Measurements from ENCODE around the gene EXOC3L1. TPM values are rescaled to one million over a fixed set of nuclear protein-coding genes. Genes with fewer than 3 reads are reported as not detected.

EXOC3L1 gene
- total RNA-seq, 1 experiment from 2014 or later: not detected

DNA sequence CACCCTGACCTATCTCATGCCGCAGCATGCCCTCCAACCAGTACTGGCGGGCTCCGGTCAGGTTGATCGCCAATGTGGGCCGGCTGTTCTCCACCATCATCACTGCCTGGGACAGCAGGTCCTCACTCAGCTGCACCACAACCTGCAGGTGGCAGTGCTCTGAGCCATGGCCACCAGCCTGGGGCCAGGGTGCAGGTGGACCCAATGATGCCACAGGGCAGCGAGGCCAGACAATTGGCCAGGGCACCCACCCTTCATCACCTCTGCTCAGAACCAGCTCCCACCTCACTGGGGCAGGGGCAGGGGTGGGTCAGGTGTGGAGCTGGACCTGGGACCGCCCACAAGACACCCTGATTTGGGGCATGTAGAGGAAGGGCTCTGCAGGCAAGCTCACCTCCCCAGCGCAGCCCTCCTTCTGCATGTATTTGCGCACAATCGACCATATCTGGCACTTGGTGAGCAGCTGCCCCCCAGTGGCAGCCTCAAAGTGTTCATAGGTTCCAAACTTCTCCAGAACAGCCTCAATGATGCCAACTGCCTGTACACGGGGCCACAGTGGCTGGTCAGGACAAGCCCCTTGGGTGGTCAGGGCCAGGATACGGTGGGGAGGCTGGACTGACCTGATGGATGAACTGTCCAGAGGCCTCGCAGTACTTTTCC lies 10.4 kb downstream of the EXOC3L1 start:
- Histone ChIP-seq H3K79me2 (ENCODE audit: low read depth) (peaks cover 16% of the 10 kb centered on the region), H2AFZ (no peak overlapping the region), H3K4me1 (replicated peaks; ENCODE audit: insufficient read depth) (peaks cover 44% of the 10 kb centered on the region), H3K4me2 (peak overlapping the region; percentile 92), H3K36me3 (ENCODE audit: low read depth) (no peaks in the 10 kb centered on the region), H3K4me3 (no peak overlapping the region), H3K9me2 (ENCODE audit: insufficient read depth) (no peaks in the 10 kb centered on the region), H3K27me3 (ENCODE audit: insufficient read depth, low read depth) (no peaks in the 10 kb centered on the region), H3K27ac (no peak overlapping the region), H3F3A (ENCODE audit: insufficient read depth, low read depth) (peaks cover 40% of the 10 kb centered on the region), H3K9me3 (ENCODE audit: insufficient read depth, low read depth) (no peaks in the 10 kb centered on the region), H4K20me1 (ENCODE audit: insufficient read depth) (no peaks in the 10 kb centered on the region)
- BruUV-seq (replicated peaks): no TSS peak
- intact Hi-C loops (cut with micrococcal nuclease; ENCODE audit: unreplicated experiment): no loop called here
- TF ChIP-seq, protein P1, sequence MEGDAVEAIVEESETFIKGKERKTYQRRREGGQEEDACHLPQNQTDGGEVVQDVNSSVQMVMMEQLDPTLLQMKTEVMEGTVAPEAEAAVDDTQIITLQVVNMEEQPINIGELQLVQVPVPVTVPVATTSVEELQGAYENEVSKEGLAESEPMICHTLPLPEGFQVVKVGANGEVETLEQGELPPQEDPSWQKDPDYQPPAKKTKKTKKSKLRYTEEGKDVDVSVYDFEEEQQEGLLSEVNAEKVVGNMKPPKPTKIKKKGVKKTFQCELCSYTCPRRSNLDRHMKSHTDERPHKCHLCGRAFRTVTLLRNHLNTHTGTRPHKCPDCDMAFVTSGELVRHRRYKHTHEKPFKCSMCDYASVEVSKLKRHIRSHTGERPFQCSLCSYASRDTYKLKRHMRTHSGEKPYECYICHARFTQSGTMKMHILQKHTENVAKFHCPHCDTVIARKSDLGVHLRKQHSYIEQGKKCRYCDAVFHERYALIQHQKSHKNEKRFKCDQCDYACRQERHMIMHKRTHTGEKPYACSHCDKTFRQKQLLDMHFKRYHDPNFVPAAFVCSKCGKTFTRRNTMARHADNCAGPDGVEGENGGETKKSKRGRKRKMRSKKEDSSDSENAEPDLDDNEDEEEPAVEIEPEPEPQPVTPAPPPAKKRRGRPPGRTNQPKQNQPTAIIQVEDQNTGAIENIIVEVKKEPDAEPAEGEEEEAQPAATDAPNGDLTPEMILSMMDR (conservative IDR thresholded peaks at IDR 0.05): no peak; the same call in 1 of the 2 replicates
- TF ChIP-seq EZH2 (IDR thresholded peaks at IDR 0.05; ENCODE audit: low read depth): no peak
- ChIA-PET CTCF (no interaction called here), POLR2A (ENCODE audit: unreplicated experiment) (interaction anchor here (0.6 kb wide), 1 partner anchor 9 kb away, joined by 4 read pairs; no protein-coding TSS in a partner anchor)
- DNase-seq: no peak

DNA sequence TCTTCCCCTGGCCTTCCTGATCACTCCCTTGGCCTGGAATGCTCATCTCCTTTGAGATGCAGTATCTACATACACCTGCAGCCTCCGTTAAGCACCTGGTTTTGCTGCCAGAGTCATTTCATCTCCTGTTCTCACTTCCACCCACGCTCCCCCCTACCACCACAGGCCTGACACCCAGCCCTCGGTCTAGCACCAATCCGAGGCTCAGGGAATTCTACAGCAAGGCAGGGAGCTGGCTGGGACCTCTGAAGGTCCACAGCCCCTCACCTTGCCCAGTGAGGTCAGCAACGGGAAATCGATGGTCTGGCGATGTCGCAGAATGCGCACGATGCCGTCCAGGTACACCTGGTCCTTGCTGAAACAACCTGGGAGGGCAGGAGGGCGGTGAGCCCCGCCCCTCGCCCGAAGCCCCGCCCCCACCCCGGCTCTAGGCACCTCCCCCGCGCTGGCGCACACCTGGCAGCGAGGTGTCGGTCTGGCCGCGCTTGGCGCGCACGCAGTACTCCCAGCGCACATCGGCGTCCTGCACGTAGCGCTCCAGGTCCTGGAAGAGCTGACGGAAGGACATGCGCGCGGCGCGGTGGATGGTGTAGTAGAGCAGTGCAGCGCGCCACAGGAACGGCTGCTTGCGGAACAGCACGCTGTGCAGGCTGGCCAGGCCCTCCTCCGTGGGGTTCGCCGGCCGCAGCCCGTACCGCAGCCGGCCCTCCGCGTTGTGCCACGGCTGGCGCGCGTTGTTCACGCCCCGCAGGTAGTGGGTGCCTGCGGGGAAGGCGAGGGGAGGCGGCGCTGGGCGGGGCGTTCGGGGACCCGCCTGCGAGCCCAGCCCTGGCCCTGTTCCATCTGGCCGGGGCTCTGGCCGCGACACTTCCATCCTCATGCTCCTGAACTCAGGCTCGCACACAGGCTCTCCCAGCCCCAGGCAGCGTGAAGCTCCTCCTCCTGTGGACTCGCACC lies 11.9 kb downstream of the EXOC3L1 start:
- Histone ChIP-seq H3K4me3 (peak overlapping the region; percentile 72), H3K27ac (peak overlapping the region; percentile 48), H2AFZ (peak overlapping the region; percentile 75; the same call in 1 of the 2 replicates), H3K4me1 (replicated peaks; ENCODE audit: insufficient read depth) (peaks cover 46% of the 10 kb centered on the region), H4K20me1 (ENCODE audit: insufficient read depth) (no peaks in the 10 kb centered on the region), H3K9me2 (ENCODE audit: insufficient read depth) (no peaks in the 10 kb centered on the region), H3K4me2 (peak overlapping the region; percentile 92), H3K27me3 (ENCODE audit: insufficient read depth, low read depth) (no peaks in the 10 kb centered on the region), H3K79me2 (ENCODE audit: low read depth) (peaks cover 15% of the 10 kb centered on the region), H3F3A (ENCODE audit: insufficient read depth, low read depth) (peaks cover 50% of the 10 kb centered on the region), H3K36me3 (ENCODE audit: low read depth) (no peaks in the 10 kb centered on the region), H3K9me3 (ENCODE audit: insufficient read depth, low read depth) (no peaks in the 10 kb centered on the region)
- no peak for TF ChIP-seq EZH2 (IDR thresholded peaks at IDR 0.05; ENCODE audit: low read depth)
- TF ChIP-seq, protein P1 (conservative IDR thresholded peaks at IDR 0.05): no peak
- POLR2A ChIA-PET (ENCODE audit: unreplicated experiment): interaction anchor here (0.8 to 1.0 kb wide), 3 partner anchors 9 to 68 kb away, joined by 3 to 16 read pairs (median 5); no protein-coding TSS in a partner anchor
- BruUV-seq (replicated peaks): no TSS peak
- DNase-seq: peak; percentile 92
- CTCF ChIA-PET: interaction anchor here (0.6 kb wide), 1 partner anchor 15 kb away, joined by 8 read pairs; no protein-coding TSS in a partner anchor
- intact Hi-C loops (cut with micrococcal nuclease; ENCODE audit: unreplicated experiment): no loop called here

GRCh38 chr16:67176662-67177061 lies 13.3 kb downstream of the EXOC3L1 start:
- Histone ChIP-seq H3K4me2 (no peak overlapping the region), H3K9me2 (ENCODE audit: insufficient read depth) (no peaks in the 10 kb centered on the region), H3K27ac (no peak overlapping the region), H3K4me1 (replicated peaks; ENCODE audit: insufficient read depth) (peaks cover 43% of the 10 kb centered on the region), H3F3A (ENCODE audit: insufficient read depth, low read depth) (peaks cover 61% of the 10 kb centered on the region), H3K4me3 (no peak overlapping the region), H3K9me3 (ENCODE audit: insufficient read depth, low read depth) (no peaks in the 10 kb centered on the region), H3K36me3 (ENCODE audit: low read depth) (no peaks in the 10 kb centered on the region), H4K20me1 (ENCODE audit: insufficient read depth) (no peaks in the 10 kb centered on the region), H3K79me2 (ENCODE audit: low read depth) (peaks cover 8% of the 10 kb centered on the region; the same call in 1 of the 2 replicates), H3K27me3 (ENCODE audit: insufficient read depth, low read depth) (no peaks in the 10 kb centered on the region), H2AFZ (no peak overlapping the region)
- CTCF ChIA-PET: no interaction called here
- TF ChIP-seq EZH2 (IDR thresholded peaks at IDR 0.05; ENCODE audit: low read depth): no peak
- TF ChIP-seq, protein P1 (conservative IDR thresholded peaks at IDR 0.05): no peak
- no peak for DNase-seq
- POLR2A ChIA-PET (ENCODE audit: unreplicated experiment): interaction anchor here (0.6 to 0.7 kb wide), 2 partner anchors 16 to 140 kb away, joined by 3 to 10 read pairs; no protein-coding TSS in a partner anchor
- intact Hi-C loops (cut with micrococcal nuclease; ENCODE audit: unreplicated experiment): no loop called here
- no TSS peak for BruUV-seq (replicated peaks)

All from PC-9 (cell line).